CD4-positive, alpha-beta T cell treated with Interleukin-6 at 100 ng/mL for 8 hours (primary cell): Measurements from ENCODE around the gene USP17L19.
A peak's percentile ranks its signal among the peaks of the same experiment; 100 is the strongest.
"Not testable (repeated sequence)": the region's sequence is repeated elsewhere in the genome, so short reads cannot be mapped to it uniquely, and the experiment has no call there.

Experiments
- DNase-seq: peaks from one replicate; pipeline ENCODE4 v3.0.0-alpha.2; 2020; ENCODE audit warnings: mixed read lengths, low spot score

The USP17L19 gene, protein sequence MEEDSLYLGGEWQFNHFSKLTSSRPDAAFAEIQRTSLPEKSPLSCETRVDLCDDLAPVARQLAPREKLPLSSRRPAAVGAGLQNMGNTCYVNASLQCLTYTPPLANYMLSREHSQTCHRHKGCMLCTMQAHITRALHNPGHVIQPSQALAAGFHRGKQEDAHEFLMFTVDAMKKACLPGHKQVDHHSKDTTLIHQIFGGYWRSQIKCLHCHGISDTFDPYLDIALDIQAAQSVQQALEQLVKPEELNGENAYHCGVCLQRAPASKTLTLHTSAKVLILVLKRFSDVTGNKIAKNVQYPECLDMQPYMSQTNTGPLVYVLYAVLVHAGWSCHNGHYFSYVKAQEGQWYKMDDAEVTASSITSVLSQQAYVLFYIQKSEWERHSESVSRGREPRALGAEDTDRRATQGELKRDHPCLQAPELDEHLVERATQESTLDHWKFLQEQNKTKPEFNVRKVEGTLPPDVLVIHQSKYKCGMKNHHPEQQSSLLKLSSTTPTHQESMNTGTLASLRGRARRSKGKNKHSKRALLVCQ

GRCh38 chr4:9253078-9253477 is at the start of gene USP17L19:
Gene USP17L19, plus strand, starts transcription at chr4:9253378. Its CDS starts 0 bp downstream, at chr4:9253378.
- DNase-seq: not testable (repeated sequence)

GRCh38 chr4:9210357-9210756 is 42.8 kb upstream of the USP17L19 start, which contains the start of gene USP17L10:
Gene USP17L10, plus strand, starts transcription at chr4:9210657. Its CDS starts 0 bp downstream, at chr4:9210657.
- not testable (repeated sequence) for DNase-seq

DNA sequence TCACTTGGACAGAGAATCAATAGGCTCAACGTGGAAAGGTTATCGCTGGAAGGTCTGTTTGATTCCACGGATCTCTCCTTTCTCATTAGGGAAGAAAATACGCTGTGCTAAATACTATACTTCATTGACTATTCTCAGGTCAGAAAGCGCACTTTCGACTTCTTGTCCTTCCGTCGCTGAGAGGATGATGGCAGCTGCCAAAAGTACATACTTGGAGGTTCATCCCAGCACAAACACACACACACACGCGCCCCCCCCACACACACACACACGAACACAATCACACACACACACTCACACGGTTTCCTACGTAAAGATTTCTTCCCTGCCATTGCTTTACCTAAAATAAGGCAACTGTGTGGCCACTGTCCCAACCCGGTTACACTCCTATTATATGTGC is 38.5 kb upstream of the USP17L19 start:
- not testable (repeated sequence) for DNase-seq

DNA sequence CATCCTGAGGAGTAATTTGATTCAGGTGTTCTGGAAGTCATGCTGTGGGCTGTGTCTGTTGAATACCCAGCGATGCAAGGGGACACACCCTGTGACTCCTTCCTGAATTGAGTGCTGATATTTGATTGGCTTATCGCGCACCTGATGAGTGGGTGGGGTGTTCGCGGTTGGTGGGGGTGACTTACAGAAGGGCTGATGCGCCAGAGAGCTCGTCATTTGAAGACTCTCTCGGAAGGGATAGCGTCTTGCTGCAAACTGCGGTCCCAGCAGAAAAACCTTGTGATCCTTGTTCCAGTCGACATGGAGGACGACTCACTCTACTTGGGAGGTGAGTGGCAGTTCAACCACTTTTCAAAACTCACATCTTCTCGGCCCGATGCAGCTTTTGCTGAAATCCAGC is 38.1 kb upstream of the USP17L19 start, which contains the start of gene USP17L11:
USP17L11 (plus strand) TSS at position 301 of the 400 bp plus-strand sequence; CDS start at position 301, 0 bp downstream.
- not testable (repeated sequence) for DNase-seq

GRCh38 chr4:9219852-9220251 is 33.3 kb upstream of the USP17L19 start, which contains the start of gene USP17L12:
Gene USP17L12, plus strand, starts transcription at chr4:9220152. Its CDS starts 0 bp downstream, at chr4:9220152.
- DNase-seq: not testable (repeated sequence)

GRCh38 chr4:9224596-9224995 is 28.6 kb upstream of the USP17L19 start, which contains the start of gene USP17L13:
Gene USP17L13, plus strand, starts transcription at chr4:9224896. Its CDS starts 0 bp downstream, at chr4:9224896.
- DNase-seq: not testable (repeated sequence)

GRCh38 chr4:9230249-9230648 is 22.9 kb upstream of the USP17L19 start:
- DNase-seq: not testable (repeated sequence)

DNA sequence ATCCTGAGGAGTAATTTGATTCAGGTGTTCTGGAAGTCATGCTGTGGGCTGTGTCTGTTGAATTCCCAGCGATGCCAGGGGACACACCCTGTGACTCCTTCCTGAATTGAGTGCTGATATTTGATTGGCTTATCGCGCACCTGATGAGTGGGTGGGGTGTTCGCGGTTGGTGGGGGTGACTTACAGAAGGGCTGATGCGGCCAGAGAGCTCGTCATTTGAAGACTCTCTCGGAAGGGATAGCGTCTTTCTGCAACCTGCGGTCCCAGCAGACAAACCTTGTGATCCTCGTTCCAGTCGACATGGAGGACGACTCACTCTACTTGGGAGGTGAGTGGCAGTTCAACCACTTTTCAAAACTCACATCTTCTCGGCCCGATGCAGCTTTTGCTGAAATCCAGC is 19.1 kb upstream of the USP17L19 start, which contains the start of gene USP17L15:
USP17L15 (plus strand) TSS at position 301 of the 400 bp plus-strand sequence; CDS start at position 301, 0 bp downstream.
- not testable (repeated sequence) for DNase-seq

DNA sequence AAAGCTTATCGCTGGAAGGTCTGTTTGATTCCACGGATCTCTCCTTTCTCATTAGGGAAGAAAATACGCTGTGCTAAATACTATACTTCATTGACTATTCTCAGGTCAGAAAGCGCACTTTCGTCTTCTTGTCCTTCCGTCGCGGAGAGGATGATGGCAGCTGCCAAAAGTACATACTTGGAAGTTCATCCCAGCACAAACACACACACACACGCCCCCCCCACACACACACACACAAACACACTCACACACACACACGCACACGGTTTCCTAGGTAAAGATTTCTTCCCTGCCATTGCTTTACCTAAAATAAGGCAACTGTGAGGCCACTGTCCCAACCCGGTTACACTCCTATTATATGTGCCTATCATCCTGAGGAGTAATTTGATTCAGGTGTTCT is 14.7 kb upstream of the USP17L19 start:
- DNase-seq: peak; percentile 0

DNA sequence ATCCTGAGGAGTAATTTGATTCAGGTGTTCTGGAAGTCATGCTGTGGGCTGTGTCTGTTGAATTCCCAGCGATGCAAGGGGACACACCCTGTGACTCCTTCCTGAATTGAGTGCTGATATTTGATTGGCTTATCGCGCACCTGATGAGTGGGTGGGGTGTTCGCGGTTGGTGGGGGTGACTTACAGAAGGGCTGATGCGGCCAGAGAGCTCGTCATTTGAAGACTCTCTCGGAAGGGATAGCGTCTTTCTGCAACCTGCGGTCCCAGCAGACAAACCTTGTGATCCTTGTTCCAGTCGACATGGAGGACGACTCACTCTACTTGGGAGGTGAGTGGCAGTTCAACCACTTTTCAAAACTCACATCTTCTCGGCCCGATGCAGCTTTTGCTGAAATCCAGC is 9.6 kb upstream of the USP17L19 start, which contains the start of gene USP17L17:
USP17L17 (plus strand) TSS at position 301 of the 400 bp plus-strand sequence; CDS start at position 301, 0 bp downstream.
- not testable (repeated sequence) for DNase-seq

DNA sequence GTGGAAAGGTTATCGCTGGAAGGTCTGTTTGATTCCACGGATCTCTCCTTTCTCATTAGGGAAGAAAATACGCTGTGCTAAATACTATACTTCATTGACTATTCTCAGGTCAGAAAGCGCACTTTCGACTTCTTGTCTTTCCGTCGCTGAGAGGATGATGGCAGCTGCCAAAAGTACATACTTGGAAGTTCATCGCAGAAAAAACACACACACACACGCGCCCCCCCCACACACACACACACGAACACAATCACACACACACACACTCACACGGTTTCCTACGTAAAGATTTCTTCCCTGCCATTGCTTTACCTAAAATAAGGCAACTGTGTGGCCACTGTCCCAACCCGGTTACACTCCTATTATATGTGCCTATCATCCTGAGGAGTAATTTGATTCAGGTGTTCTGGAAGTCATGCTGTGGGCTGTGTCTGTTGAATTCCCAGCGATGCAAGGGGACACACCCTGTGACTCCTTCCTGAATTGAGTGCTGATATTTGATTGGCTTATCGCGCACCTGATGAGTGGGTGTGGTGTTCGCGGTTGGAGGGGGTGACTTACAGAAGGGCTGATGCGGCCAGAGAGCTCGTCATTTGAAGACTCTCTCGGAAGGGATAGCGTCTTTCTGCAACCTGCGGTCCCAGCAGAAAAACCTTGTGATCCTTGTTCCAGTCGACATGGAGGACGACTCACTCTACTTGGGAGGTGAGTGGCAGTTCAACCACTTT is 5.1 kb upstream of the USP17L19 start, which contains the start of gene USP17L18:
USP17L18 (plus strand) TSS at position 678 of the 728 bp plus-strand sequence; CDS start at position 678, 0 bp downstream.
- DNase-seq: peak; percentile 0

GRCh38 chr4:9257824-9258223 is 4.6 kb downstream of the USP17L19 start, which contains the start of gene USP17L20:
Gene USP17L20, plus strand, starts transcription at chr4:9258124. Its CDS starts 0 bp downstream, at chr4:9258124.
- not testable (repeated sequence) for DNase-seq

DNA sequence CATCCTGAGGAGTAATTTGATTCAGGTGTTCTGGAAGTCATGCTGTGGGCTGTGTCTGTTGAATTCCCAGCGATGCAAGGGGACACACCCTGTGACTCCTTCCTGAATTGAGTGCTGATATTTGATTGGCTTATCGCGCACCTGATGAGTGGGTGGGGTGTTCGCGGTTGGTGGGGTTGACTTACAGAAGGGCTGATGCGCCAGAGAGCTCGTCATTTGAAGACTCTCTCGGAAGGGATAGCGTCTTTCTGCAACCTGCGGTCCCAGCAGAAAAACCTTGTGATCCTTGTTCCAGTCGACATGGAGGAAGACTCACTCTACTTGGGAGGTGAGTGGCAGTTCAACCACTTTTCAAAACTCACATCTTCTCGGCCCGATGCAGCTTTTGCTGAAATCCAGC is 9.4 kb downstream of the USP17L19 start, which contains the start of gene USP17L21:
USP17L21 (plus strand) TSS at position 301 of the 400 bp plus-strand sequence; CDS start at position 301, 0 bp downstream.
- DNase-seq: not testable (repeated sequence)

GRCh38 chr4:9267319-9267718 is 14.1 kb downstream of the USP17L19 start, which contains the start of gene USP17L22:
Gene USP17L22, plus strand, starts transcription at chr4:9267619. Its CDS starts 0 bp downstream, at chr4:9267619.
- not testable (repeated sequence) for DNase-seq

DNA sequence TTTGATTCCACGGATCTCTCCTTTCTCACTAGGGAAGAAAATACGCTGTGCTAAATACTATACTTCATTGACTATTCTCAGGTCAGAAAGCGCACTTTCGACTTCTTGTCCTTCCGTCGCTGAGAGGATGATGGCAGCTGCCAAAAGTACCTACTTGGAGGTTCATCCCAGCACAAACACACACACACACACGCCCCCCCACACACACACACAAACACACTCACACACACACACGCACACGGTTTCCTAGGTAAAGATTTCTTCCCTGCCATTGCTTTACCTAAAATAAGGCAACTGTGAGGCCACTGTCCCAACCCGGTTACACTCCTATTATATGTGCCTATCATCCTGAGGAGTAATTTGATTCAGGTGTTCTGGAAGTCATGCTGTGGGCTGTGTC is 18.5 kb downstream of the USP17L19 start:
- DNase-seq: not testable (repeated sequence)
